Common myeloid progenitor, CD34-positive (primary cell): ENCODE results near the gene KCNQ2.

ENCODE experiments used
- CTCF ChIA-PET: fragments of 350-600 bp; sonication (Branson Sonifier 250); formaldehyde crosslinking; loops from one replicate; lab custom pipeline; 2021; ENCODE audit warnings: antibody characterized with exemption; lab: Charles Lee
- POLR2A ChIA-PET: fragments of 350-600 bp; sonication (Branson Sonifier 250); formaldehyde crosslinking; loops from one replicate; lab custom pipeline; 2021; ENCODE audit warnings: antibody characterized with exemption; lab: Charles Lee
- DNase-seq, 3 donors: peaks; one replicate each; pipeline versions ENCODE4 v3.0.0 to v3.0.0-alpha.2; 2013
- H3K27ac ChIP-seq, 2 experiments: 1 replicate in 1 of 2; 2 replicates in 1 of 2; pipeline ENCODE4 v1.7.0; 2013; ENCODE audit warnings: inconsistent platforms in 2 of 2, low read length in 2 of 2, mild to moderate bottlenecking in 2 of 2, low read depth in 1 of 2, moderate library complexity in 1 of 2; ENCODE audit not compliant: severe bottlenecking in 2 of 2, insufficient read depth in 1 of 2, poor library complexity in 1 of 2
- H3K27me3 ChIP-seq, 5 experiments: replicated peaks in 2 of 5; 1 replicate in 3 of 5; 2 replicates in 2 of 5; pipeline versions ENCODE4 v1.6.1 to v1.7.0; 2013; ENCODE audit warnings: low read length in 4 of 5, mild to moderate bottlenecking in 2 of 5, moderate library complexity in 2 of 5, inconsistent platforms in 1 of 5; ENCODE audit not compliant: insufficient read depth in 5 of 5, control insufficient read depth in 4 of 5
- H3K36me3 ChIP-seq, 4 experiments: 1 replicate in 2 of 4; 2 replicates in 2 of 4; pipeline versions ENCODE4 v1.6.1 to v1.7.0; 2013; ENCODE audit warnings: low read length in 3 of 4, control low read depth in 1 of 4, mild to moderate bottlenecking in 1 of 4; ENCODE audit not compliant: control insufficient read depth in 4 of 4, insufficient read depth in 4 of 4
- H3K4me1 ChIP-seq, 4 experiments: 1 replicate in 3 of 4; 2 replicates in 1 of 4; pipeline versions ENCODE4 v1.6.1 to v1.7.1; 2013; ENCODE audit warnings: low read length in 3 of 4, mild to moderate bottlenecking in 3 of 4, control low read depth in 1 of 4, inconsistent platforms in 1 of 4, moderate library complexity in 1 of 4; ENCODE audit not compliant: control insufficient read depth in 4 of 4, insufficient read depth in 4 of 4; ENCODE audit errors: control extremely low read depth in 1 of 4
- H3K4me3 ChIP-seq, 7 experiments: 1 replicate in 4 of 7; 2 replicates in 3 of 7; pipeline versions ENCODE4 v1.5.1 to v1.7.0; 2013; ENCODE audit warnings: mild to moderate bottlenecking in 7 of 7, low read length in 6 of 7, moderate library complexity in 6 of 7, inconsistent platforms in 2 of 7, low read depth in 2 of 7, control low read depth in 1 of 7; ENCODE audit not compliant: insufficient read depth in 4 of 7, control insufficient read depth in 1 of 7; ENCODE audit errors: extremely low read depth in 1 of 7
- H3K9me3 ChIP-seq, 5 experiments: 1 replicate in 4 of 5; 2 replicates in 1 of 5; pipeline versions ENCODE4 v1.6.1 to v1.7.1; 2013; ENCODE audit warnings: low read length in 4 of 5, mild to moderate bottlenecking in 2 of 5, inconsistent platforms in 1 of 5, low read depth in 1 of 5, moderate library complexity in 1 of 5; ENCODE audit not compliant: control insufficient read depth in 4 of 5, insufficient read depth in 2 of 5; ENCODE audit errors: control extremely low read depth in 1 of 5
- WGBS: methylation state at CpG from one replicate; pipeline ENCODE4 v1.1.5; 2013; ENCODE audit not compliant: insufficient coverage; 5-methylcytosine and 5-hydroxymethylcytosine counted together

The KCNQ2 gene

GRCh38 chr20:63502671-63503172 is 30.3 kb upstream of the KCNQ2 start:
- Histone ChIP-seq H3K4me1 (peaks cover 0 to 12% (median 7%) of the 10 kb centered on the region in 4 experiments), H3K4me3 (no peak overlapping the region), H3K36me3 (no peaks in the 10 kb centered on the region), H3K27ac (no peak overlapping the region), H3K27me3 (peaks cover 0 to 62% (median 7%) of the 10 kb centered on the region in 5 experiments), H3K9me3 (peaks cover 0 to 25% (median 13%) of the 10 kb centered on the region in 5 experiments)
- ChIA-PET CTCF (interaction anchor here (0.6 kb wide), 1 partner anchor 42 kb away, joined by 3 read pairs; no protein-coding TSS in a partner anchor), POLR2A (no interaction called here)
- DNase-seq, result no peak
- 76% methylated on average over 11 of the region's 15 CpGs for WGBS

GRCh38 chr20:63501818-63502670 is 29.6 kb upstream of the KCNQ2 start:
- no peak overlapping the region for H3K4me3 ChIP-seq
- WGBS, result 51% methylated on average over 19 of the region's 26 CpGs
- H3K27ac ChIP-seq, result no peak overlapping the region
- ChIA-PET CTCF (no interaction called here), POLR2A (no interaction called here)
- no peaks in the 10 kb centered on the region for H3K36me3 ChIP-seq
- H3K9me3 ChIP-seq, result peaks cover 0 to 25% (median 13%) of the 10 kb centered on the region in 5 experiments
- no peak for DNase-seq
- H3K4me1 ChIP-seq, result peaks cover 0 to 12% (median 7%) of the 10 kb centered on the region in 4 experiments
- H3K27me3 ChIP-seq, result peaks cover 0 to 69% (median 9%) of the 10 kb centered on the region in 5 experiments

- POLR2A ChIA-PET, result no interaction called here
Observed at GRCh38 chr20:63500902-63501817, 28.7 kb upstream of the KCNQ2 start.

GRCh38 chr20:63500151-63500901 is 27.9 kb upstream of the KCNQ2 start:
- peaks cover 0 to 73% (median 13%) of the 10 kb centered on the region in 5 experiments for H3K27me3 ChIP-seq
- H3K4me1 ChIP-seq, result peaks cover 0 to 16% (median 11%) of the 10 kb centered on the region in 4 experiments
- ChIA-PET POLR2A (no interaction called here), CTCF (no interaction called here)
- no peaks in the 10 kb centered on the region for H3K36me3 ChIP-seq
- H3K4me3 ChIP-seq, result no peak overlapping the region
- H3K9me3 ChIP-seq, result peaks cover 0 to 16% (median 6%) of the 10 kb centered on the region in 5 experiments
- no peak overlapping the region for H3K27ac ChIP-seq
- WGBS, result 86% methylated on average over 17 of the region's 24 CpGs
- DNase-seq, result no peak

More at GRCh38 chr20:63500902-63501817, 28.7 kb upstream of the KCNQ2 start:
- Histone ChIP-seq H3K9me3 (peaks cover 0 to 23% (median 13%) of the 10 kb centered on the region in 5 experiments), H3K4me3 (no peak overlapping the region), H3K36me3 (no peaks in the 10 kb centered on the region), H3K27ac (no peak overlapping the region), H3K27me3 (peaks cover 0 to 76% (median 13%) of the 10 kb centered on the region in 5 experiments), H3K4me1 (peaks cover 0 to 16% (median 11%) of the 10 kb centered on the region in 4 experiments)
- DNase-seq, result no peak
- 94% methylated on average over 25 of the region's 27 CpGs for WGBS
- CTCF ChIA-PET, result no interaction called here

- no peak overlapping the region for H3K27ac ChIP-seq
- H3K27me3 ChIP-seq, result peaks cover 0 to 74% (median 13%) of the 10 kb centered on the region in 5 experiments
- peaks cover 0 to 16% (median 11%) of the 10 kb centered on the region in 4 experiments for H3K4me1 ChIP-seq
- H3K4me3 ChIP-seq, result peak overlapping the region in 2 of 7 experiments; percentile 23 to 48
- WGBS, result 14% methylated on average over 45 of the region's 48 CpGs
- H3K9me3 ChIP-seq, result peaks cover 0 to 7% (median 0%) of the 10 kb centered on the region in 5 experiments
- no peak for DNase-seq
- no peaks in the 10 kb centered on the region for H3K36me3 ChIP-seq
- POLR2A ChIA-PET, result no interaction called here
- CTCF ChIA-PET, result no interaction called here
Observed at GRCh38 chr20:63499338-63499969, 27.0 kb upstream of the KCNQ2 start.

GRCh38 chr20:63498960-63499337 is 26.5 kb upstream of the KCNQ2 start, which contains the start of gene EEF1A2:
EEF1A2 (minus strand) TSS chr20:63499083; CDS start chr20:63497763, 1,320 bp downstream.
- peaks cover 0 to 2% (median 0%) of the 10 kb centered on the region in 5 experiments for H3K9me3 ChIP-seq
- H3K36me3 ChIP-seq, result no peaks in the 10 kb centered on the region
- CTCF ChIA-PET, result no interaction called here
- peak within 1 kb of the TSS in 4 of 7 experiments; percentile 11 to 48 (median 26) for H3K4me3 ChIP-seq
- no peak within 1 kb of the TSS for H3K27ac ChIP-seq
- WGBS, result under 1% methylated on average over 23 of the region's 58 CpGs
- peaks cover 0 to 16% (median 11%) of the 10 kb centered on the region in 4 experiments for H3K4me1 ChIP-seq
- H3K27me3 ChIP-seq, result peaks cover 0 to 72% (median 13%) of the 10 kb centered on the region in 5 experiments
- POLR2A ChIA-PET, result no interaction called here
- peak; percentile 53 to 69 (median 66) for DNase-seq
